ENCODE data around the gene CTNND2.
"Not testable (repeated sequence)": the region's sequence is repeated elsewhere in the genome, so short reads cannot be mapped to it uniquely, and the experiment has no call there.

CTNND2 gene

DNA sequence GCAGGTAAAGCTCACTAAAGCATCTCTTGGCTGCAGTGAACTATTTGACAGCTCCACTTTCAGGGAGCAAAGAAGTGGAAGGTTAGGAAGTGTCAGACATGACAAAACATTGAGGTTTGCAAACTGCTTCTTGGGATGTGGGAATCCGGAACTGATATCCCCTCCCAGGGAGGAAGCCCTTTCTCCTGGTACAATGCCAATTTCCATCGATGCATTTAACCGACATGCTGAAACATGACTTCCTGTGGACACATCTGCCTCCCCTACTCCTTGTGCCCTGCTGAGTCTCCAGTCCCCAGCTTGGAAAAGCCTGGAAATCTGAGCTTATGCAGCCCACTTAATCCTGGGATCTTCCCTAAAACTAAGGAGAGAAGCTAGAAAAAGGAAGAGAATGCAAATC is 820.1 kb downstream of the CTNND2 start:
- H3K4me3 ChIP-seq (ENCODE audit: low read depth in 1 of 2, low read length in 2 of 2), result no peak overlapping the region
- no peaks in the 10 kb centered on the region for H3K4me1 ChIP-seq (ENCODE audit: control insufficient read depth in 1 of 2, insufficient read depth in 2 of 2, low read length in 2 of 2)
- H3K9me3 ChIP-seq (ENCODE audit: control insufficient read depth in 1 of 2, low read length in 2 of 2), result no peaks in the 10 kb centered on the region
- no peaks in the 10 kb centered on the region for H3K36me3 ChIP-seq (ENCODE audit: control insufficient read depth in 1 of 2, insufficient read depth in 2 of 2, low read length in 2 of 2)
- no peak overlapping the region for H3K27ac ChIP-seq (ENCODE audit: low read depth, low read length)
- no peaks in the 10 kb centered on the region for H3K27me3 ChIP-seq (ENCODE audit: control insufficient read depth in 1 of 2, insufficient read depth in 2 of 2, low read length in 2 of 2)
- H3K9ac ChIP-seq (ENCODE audit: low read depth in 1 of 2, low read length in 2 of 2), result no peak overlapping the region

DNA sequence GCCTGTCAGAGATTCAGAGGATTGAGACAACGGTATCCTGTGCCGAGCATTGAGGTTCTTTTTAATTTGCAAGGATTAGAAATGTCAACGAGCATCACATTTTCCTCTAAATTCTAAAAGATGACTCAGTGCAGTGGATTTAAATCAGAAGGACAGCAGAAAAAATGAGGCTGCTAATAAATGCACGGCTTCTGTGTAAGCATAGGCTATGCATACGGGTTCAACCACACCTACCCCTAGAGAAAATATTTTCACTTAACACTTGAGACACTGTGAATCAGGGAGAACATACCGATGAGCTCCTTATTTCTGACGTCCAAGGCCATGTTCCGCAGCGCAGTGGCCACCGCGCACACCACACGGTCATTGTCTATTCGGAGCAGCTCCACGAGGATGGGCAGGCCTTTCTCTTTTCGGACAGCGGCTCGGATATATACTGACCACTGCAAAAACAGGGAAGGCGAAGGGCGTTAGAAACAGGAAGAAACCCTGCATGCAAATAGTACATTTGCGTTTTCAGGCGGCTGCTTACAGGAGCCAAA is 821.8 kb downstream of the CTNND2 start:
- H3K36me3 ChIP-seq (ENCODE audit: control insufficient read depth in 1 of 2, insufficient read depth in 2 of 2, low read length in 2 of 2), result no peaks in the 10 kb centered on the region
- H3K9ac ChIP-seq (ENCODE audit: low read depth in 1 of 2, low read length in 2 of 2), result no peak overlapping the region
- no peaks in the 10 kb centered on the region for H3K9me3 ChIP-seq (ENCODE audit: control insufficient read depth in 1 of 2, low read length in 2 of 2)
- H3K27ac ChIP-seq (ENCODE audit: low read depth, low read length), result no peak overlapping the region
- H3K4me3 ChIP-seq (ENCODE audit: low read depth in 1 of 2, low read length in 2 of 2), result no peak overlapping the region
- H3K4me1 ChIP-seq (ENCODE audit: control insufficient read depth in 1 of 2, insufficient read depth in 2 of 2, low read length in 2 of 2), result no peaks in the 10 kb centered on the region
- H3K27me3 ChIP-seq (ENCODE audit: control insufficient read depth in 1 of 2, insufficient read depth in 2 of 2, low read length in 2 of 2), result no peaks in the 10 kb centered on the region

GRCh38 chr5:11076945-11077613 is 827.2 kb downstream of the CTNND2 start:
- Histone ChIP-seq H3K36me3 (ENCODE audit: control insufficient read depth in 1 of 2, insufficient read depth in 2 of 2, low read length in 2 of 2) (no peaks in the 10 kb centered on the region), H3K27ac (ENCODE audit: low read depth, low read length) (no peak overlapping the region), H3K9ac (ENCODE audit: low read depth in 1 of 2, low read length in 2 of 2) (no peak overlapping the region), H3K4me1 (ENCODE audit: control insufficient read depth in 1 of 2, insufficient read depth in 2 of 2, low read length in 2 of 2) (no peaks in the 10 kb centered on the region), H3K4me3 (ENCODE audit: low read depth in 1 of 2, low read length in 2 of 2) (no peak overlapping the region), H3K27me3 (ENCODE audit: control insufficient read depth in 1 of 2, insufficient read depth in 2 of 2, low read length in 2 of 2) (no peaks in the 10 kb centered on the region), H3K9me3 (ENCODE audit: control insufficient read depth in 1 of 2, low read length in 2 of 2) (no peaks in the 10 kb centered on the region)

GRCh38 chr5:11075035-11075805 is 829.0 kb downstream of the CTNND2 start:
- Histone ChIP-seq H3K9me3 (ENCODE audit: control insufficient read depth in 1 of 2, low read length in 2 of 2) (no peaks in the 10 kb centered on the region), H3K4me3 (ENCODE audit: low read depth in 1 of 2, low read length in 2 of 2) (no peak overlapping the region), H3K27ac (ENCODE audit: low read depth, low read length) (no peak overlapping the region), H3K4me1 (ENCODE audit: control insufficient read depth in 1 of 2, insufficient read depth in 2 of 2, low read length in 2 of 2) (no peaks in the 10 kb centered on the region), H3K9ac (ENCODE audit: low read depth in 1 of 2, low read length in 2 of 2) (no peak overlapping the region), H3K27me3 (ENCODE audit: control insufficient read depth in 1 of 2, insufficient read depth in 2 of 2, low read length in 2 of 2) (no peaks in the 10 kb centered on the region), H3K36me3 (ENCODE audit: control insufficient read depth in 1 of 2, insufficient read depth in 2 of 2, low read length in 2 of 2) (no peaks in the 10 kb centered on the region)

DNA sequence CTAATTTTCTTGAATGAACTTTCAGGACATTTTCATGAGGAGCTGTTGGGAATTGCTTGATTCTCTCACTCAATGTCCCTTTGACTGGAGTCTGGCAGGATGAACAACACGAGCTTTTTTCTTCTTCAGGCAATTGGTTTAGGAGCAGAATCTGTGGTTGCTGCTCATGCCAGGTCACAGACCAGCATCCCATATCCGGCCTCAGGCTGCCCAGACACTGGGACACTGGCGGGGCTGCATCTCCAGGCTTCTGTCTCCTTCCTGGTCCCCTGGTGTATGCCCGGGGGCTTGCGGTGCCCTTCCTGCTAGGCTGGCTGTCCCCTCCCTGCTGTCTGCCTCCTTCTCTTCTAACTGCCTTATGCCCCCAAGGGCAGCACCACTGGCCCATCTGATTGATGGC is 831.7 kb downstream of the CTNND2 start:
- Histone ChIP-seq H3K9me3 (ENCODE audit: control insufficient read depth in 1 of 2, low read length in 2 of 2) (no peaks in the 10 kb centered on the region), H3K4me3 (ENCODE audit: low read depth in 1 of 2, low read length in 2 of 2) (no peak overlapping the region), H3K9ac (ENCODE audit: low read depth in 1 of 2, low read length in 2 of 2) (no peak overlapping the region), H3K27me3 (ENCODE audit: control insufficient read depth in 1 of 2, insufficient read depth in 2 of 2, low read length in 2 of 2) (no peaks in the 10 kb centered on the region), H3K36me3 (ENCODE audit: control insufficient read depth in 1 of 2, insufficient read depth in 2 of 2, low read length in 2 of 2) (no peaks in the 10 kb centered on the region), H3K4me1 (ENCODE audit: control insufficient read depth in 1 of 2, insufficient read depth in 2 of 2, low read length in 2 of 2) (no peaks in the 10 kb centered on the region), H3K27ac (ENCODE audit: low read depth, low read length) (no peak overlapping the region)

GRCh38 chr5:11072076-11072475 is 832.2 kb downstream of the CTNND2 start:
- Histone ChIP-seq H3K27me3 (ENCODE audit: control insufficient read depth in 1 of 2, insufficient read depth in 2 of 2, low read length in 2 of 2) (no peaks in the 10 kb centered on the region), H3K4me1 (ENCODE audit: control insufficient read depth in 1 of 2, insufficient read depth in 2 of 2, low read length in 2 of 2) (no peaks in the 10 kb centered on the region), H3K4me3 (ENCODE audit: low read depth in 1 of 2, low read length in 2 of 2) (no peak overlapping the region), H3K9me3 (ENCODE audit: control insufficient read depth in 1 of 2, low read length in 2 of 2) (no peaks in the 10 kb centered on the region), H3K9ac (ENCODE audit: low read depth in 1 of 2, low read length in 2 of 2) (no peak overlapping the region), H3K27ac (ENCODE audit: low read depth, low read length) (no peak overlapping the region), H3K36me3 (ENCODE audit: control insufficient read depth in 1 of 2, insufficient read depth in 2 of 2, low read length in 2 of 2) (no peaks in the 10 kb centered on the region)

GRCh38 chr5:11069041-11069440 is 835.2 kb downstream of the CTNND2 start:
- H3K4me1 ChIP-seq (ENCODE audit: control insufficient read depth in 1 of 2, insufficient read depth in 2 of 2, low read length in 2 of 2), result no peaks in the 10 kb centered on the region
- no peak overlapping the region for H3K27ac ChIP-seq (ENCODE audit: low read depth, low read length)
- no peak overlapping the region for H3K9ac ChIP-seq (ENCODE audit: low read depth in 1 of 2, low read length in 2 of 2)
- no peaks in the 10 kb centered on the region for H3K9me3 ChIP-seq (ENCODE audit: control insufficient read depth in 1 of 2, low read length in 2 of 2)
- no peaks in the 10 kb centered on the region for H3K27me3 ChIP-seq (ENCODE audit: control insufficient read depth in 1 of 2, insufficient read depth in 2 of 2, low read length in 2 of 2)
- H3K4me3 ChIP-seq (ENCODE audit: low read depth in 1 of 2, low read length in 2 of 2), result no peak overlapping the region
- no peaks in the 10 kb centered on the region for H3K36me3 ChIP-seq (ENCODE audit: control insufficient read depth in 1 of 2, insufficient read depth in 2 of 2, low read length in 2 of 2)

DNA sequence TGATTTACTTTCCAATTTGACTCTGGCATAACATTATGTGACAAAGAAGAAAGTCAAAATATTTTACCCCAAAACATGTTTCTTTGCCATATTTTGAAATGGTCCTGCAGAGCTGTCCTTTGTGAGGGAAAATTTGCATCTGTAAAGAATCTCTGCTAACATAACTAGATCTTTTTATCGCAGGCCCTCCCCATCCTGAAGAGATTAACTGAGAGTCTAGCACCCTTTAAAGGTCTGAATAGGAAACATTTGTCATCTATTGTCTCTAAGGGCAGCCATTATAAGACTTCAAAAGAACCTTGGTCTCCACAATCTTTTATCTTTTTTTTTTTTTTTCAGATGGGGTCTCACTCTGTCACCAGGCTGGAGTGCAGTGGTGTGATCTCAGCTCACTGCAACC is 838.5 kb downstream of the CTNND2 start:
- H3K9ac ChIP-seq (ENCODE audit: low read depth in 1 of 2, low read length in 2 of 2); H3K36me3 ChIP-seq (ENCODE audit: control insufficient read depth in 1 of 2, insufficient read depth in 2 of 2, low read length in 2 of 2): not testable (repeated sequence)

GRCh38 chr5:11064763-11065450 is 839.3 kb downstream of the CTNND2 start:
- H3K27ac ChIP-seq (ENCODE audit: low read depth, low read length), result no peak overlapping the region
- H3K4me3 ChIP-seq (ENCODE audit: low read depth in 1 of 2, low read length in 2 of 2), result no peak overlapping the region
- no peaks in the 10 kb centered on the region for H3K9me3 ChIP-seq (ENCODE audit: control insufficient read depth in 1 of 2, low read length in 2 of 2)
- peaks cover 0 to 3% of the 10 kb centered on the region in 2 donors for H3K27me3 ChIP-seq (ENCODE audit: control insufficient read depth in 1 of 2, insufficient read depth in 2 of 2, low read length in 2 of 2)
- no peaks in the 10 kb centered on the region for H3K4me1 ChIP-seq (ENCODE audit: control insufficient read depth in 1 of 2, insufficient read depth in 2 of 2, low read length in 2 of 2)
- H3K9ac ChIP-seq (ENCODE audit: low read depth in 1 of 2, low read length in 2 of 2), result no peak overlapping the region
- H3K36me3 ChIP-seq (ENCODE audit: control insufficient read depth in 1 of 2, insufficient read depth in 2 of 2, low read length in 2 of 2), result no peaks in the 10 kb centered on the region

More for the DNA sequence above, 838.5 kb downstream of the CTNND2 start:
- not testable (repeated sequence) for H3K4me3 ChIP-seq (ENCODE audit: low read depth in 1 of 2, low read length in 2 of 2); H3K4me1 ChIP-seq (ENCODE audit: control insufficient read depth in 1 of 2, insufficient read depth in 2 of 2, low read length in 2 of 2); H3K27ac ChIP-seq (ENCODE audit: low read depth, low read length); H3K27me3 ChIP-seq (ENCODE audit: control insufficient read depth in 1 of 2, insufficient read depth in 2 of 2, low read length in 2 of 2); H3K9me3 ChIP-seq (ENCODE audit: control insufficient read depth in 1 of 2, low read length in 2 of 2)

DNA sequence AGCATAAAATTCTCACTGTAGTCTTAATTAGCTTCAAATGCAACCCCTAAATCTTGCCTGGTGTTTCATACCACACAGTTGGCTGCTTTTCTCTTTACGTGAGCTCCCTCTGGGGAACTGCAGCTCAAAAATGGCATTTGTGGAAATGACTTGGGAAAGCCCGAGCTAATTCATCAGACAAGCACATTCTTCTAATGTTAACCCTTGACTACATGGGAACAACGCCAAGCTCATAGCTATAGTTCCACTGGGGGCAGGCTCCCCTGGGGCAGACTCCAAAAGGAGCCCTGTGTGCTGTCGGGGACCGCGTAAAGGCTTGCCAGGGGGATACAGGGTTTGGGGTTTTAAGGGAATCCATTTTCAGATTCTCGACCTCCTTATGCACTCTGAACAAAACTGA is 841.8 kb downstream of the CTNND2 start:
- Histone ChIP-seq H3K27ac (ENCODE audit: low read depth, low read length) (no peak overlapping the region), H3K27me3 (ENCODE audit: control insufficient read depth in 1 of 2, insufficient read depth in 2 of 2, low read length in 2 of 2) (peaks cover 0 to 3% of the 10 kb centered on the region in 2 donors), H3K36me3 (ENCODE audit: control insufficient read depth in 1 of 2, insufficient read depth in 2 of 2, low read length in 2 of 2) (no peaks in the 10 kb centered on the region), H3K9ac (ENCODE audit: low read depth in 1 of 2, low read length in 2 of 2) (no peak overlapping the region), H3K4me1 (ENCODE audit: control insufficient read depth in 1 of 2, insufficient read depth in 2 of 2, low read length in 2 of 2) (no peaks in the 10 kb centered on the region), H3K4me3 (ENCODE audit: low read depth in 1 of 2, low read length in 2 of 2) (no peak overlapping the region), H3K9me3 (ENCODE audit: control insufficient read depth in 1 of 2, low read length in 2 of 2) (no peaks in the 10 kb centered on the region)

Data from duodenal mucosa (tissue), 2 donors.